Osteoblast (primary cell): Measurements from ENCODE around the gene TBX6. TPM values are rescaled to one million over a fixed set of nuclear protein-coding genes. Genes with fewer than 3 reads are reported as not detected.

Experiments used
- DNase-seq: peaks from one replicate; pipeline ENCODE4 v3.0.0; 2011; ENCODE audit warnings: low spot score, mixed read lengths; ENCODE audit not compliant: insufficient read length; ENCODE audit errors: missing footprints
- H2AFZ ChIP-seq: 2 replicates; pipeline ENCODE4 v1.6.0; 2011; ENCODE audit warnings: mild to moderate bottlenecking, low read length
- H3K27ac ChIP-seq: 2 replicates; pipeline ENCODE4 v1.5.1; 2011; ENCODE audit warnings: mild to moderate bottlenecking, low read depth, low read length, moderate library complexity
- H3K27me3 ChIP-seq: 2 replicates; pipeline ENCODE4 v1.6.0; 2012; ENCODE audit warnings: mild to moderate bottlenecking, control low read depth, inconsistent platforms, low read length, moderate library complexity; ENCODE audit not compliant: insufficient read depth
- H3K36me3 ChIP-seq: 2 replicates; pipeline ENCODE4 v1.5.1; 2011; ENCODE audit warnings: mild to moderate bottlenecking, low read length, control low read depth, moderate library complexity; ENCODE audit not compliant: insufficient read depth
- H3K4me1 ChIP-seq: 2 replicates; pipeline ENCODE4 v1.5.1; 2011; ENCODE audit warnings: mild to moderate bottlenecking, low read length, control low read depth, moderate library complexity; ENCODE audit not compliant: insufficient read depth
- H3K4me2 ChIP-seq: 2 replicates; pipeline ENCODE4 v1.6.0; 2011; ENCODE audit warnings: mild to moderate bottlenecking, low read length; ENCODE audit not compliant: insufficient read depth
- H3K4me3 ChIP-seq: fragments of 200-600 bp; sonication (generic); 3 replicates; pipeline ENCODE4 v1.5.1; 2012; ENCODE audit warnings: mild to moderate bottlenecking, low read length, inconsistent platforms; ENCODE audit not compliant: insufficient read depth
- H3K79me2 ChIP-seq: 2 replicates; pipeline ENCODE4 v1.6.0; 2012; ENCODE audit warnings: mild to moderate bottlenecking, low read length, control low read depth, inconsistent platforms; ENCODE audit not compliant: insufficient read depth
- H3K9me3 ChIP-seq: 2 replicates; pipeline ENCODE4 v1.5.1; 2011; ENCODE audit warnings: low read depth, low read length, control low read depth
- H4K20me1 ChIP-seq: 2 replicates; pipeline ENCODE4 v1.6.0; 2012; ENCODE audit warnings: mild to moderate bottlenecking, low read length, control low read depth; ENCODE audit not compliant: insufficient read depth
- CTCF ChIP-seq: IDR thresholded peaks from 2 replicates; pipeline ENCODE4 v1.5.1; 2011; ENCODE audit warnings: mild to moderate bottlenecking, low read depth, low read length, moderate library complexity; ENCODE audit errors: extremely low read depth
- total RNA-seq: library from RNA; depleted of rRNA; stranded (reverse); fragments of >200 nt; gene quantifications from 2 replicates; pipeline ENCODE4 v1.2.3, GENCODE V29; 2012

Gene TBX6
- total RNA-seq, 1 donor, result 0.36 TPM

- Histone ChIP-seq H3K27ac (peak overlapping the region; percentile 96), H3K79me2 (peaks cover 45% of the 10 kb centered on the region), H3K4me3 (peak overlapping the region; percentile 95), H2AFZ (peak overlapping the region; percentile 83), H3K9me3 (no peaks in the 10 kb centered on the region), H3K27me3 (no peaks in the 10 kb centered on the region), H3K36me3 (peaks cover 45% of the 10 kb centered on the region), H3K4me1 (peaks cover 47% of the 10 kb centered on the region), H4K20me1 (peaks cover 40% of the 10 kb centered on the region), H3K4me2 (peak overlapping the region; percentile 93)
- TF ChIP-seq CTCF, result no peak
- DNase-seq, result no peak
These were observed 27.0 kb downstream of the TBX6 start for GRCh38 chr16:30064729-30065101.

GRCh38 chr16:30063893-30064728, 27.6 kb downstream of the TBX6 start:
- TF ChIP-seq CTCF, result peak; percentile 8
- Histone ChIP-seq H3K27ac (peak overlapping the region; percentile 96), H2AFZ (peak overlapping the region; percentile 83), H3K4me1 (peaks cover 41% of the 10 kb centered on the region), H3K4me2 (peak overlapping the region; percentile 93), H3K9me3 (no peaks in the 10 kb centered on the region), H3K36me3 (peaks cover 41% of the 10 kb centered on the region), H3K27me3 (no peaks in the 10 kb centered on the region), H3K79me2 (peaks cover 38% of the 10 kb centered on the region), H3K4me3 (peak overlapping the region; percentile 95), H4K20me1 (peaks cover 34% of the 10 kb centered on the region)
- DNase-seq, result peak; percentile 89

DNA sequence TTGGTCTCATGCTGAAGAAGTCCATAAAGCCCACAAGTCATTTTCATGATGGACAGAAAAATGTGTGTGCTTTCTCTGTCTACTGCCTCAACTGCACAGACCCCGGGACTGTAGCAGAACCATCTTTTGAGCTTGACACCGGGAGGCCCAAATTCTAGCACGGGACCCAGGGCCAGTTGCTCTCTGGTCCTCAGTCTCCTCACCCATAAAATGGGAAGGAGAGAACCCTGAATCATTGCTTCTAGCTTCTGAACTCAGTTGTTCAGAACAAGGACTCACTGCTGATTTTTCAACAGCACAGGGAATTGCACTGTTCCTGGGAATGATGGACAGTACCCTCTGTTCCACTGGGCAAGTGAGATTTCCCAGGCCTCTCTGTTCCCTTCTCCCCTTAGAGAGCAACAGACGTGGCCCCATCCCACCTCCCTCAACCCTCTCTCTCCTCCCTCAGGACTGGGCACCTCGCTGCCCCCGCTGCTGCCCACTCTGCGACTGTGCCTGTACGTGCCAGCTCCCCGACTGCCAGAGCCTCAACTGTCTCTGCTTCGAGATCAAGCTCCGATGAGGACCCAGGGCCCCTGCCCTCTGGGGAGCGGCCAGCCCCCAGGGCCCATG, 28.3 kb downstream of the TBX6 start:
- Histone ChIP-seq H3K9me3 (no peaks in the 10 kb centered on the region), H3K36me3 (peaks cover 38% of the 10 kb centered on the region), H3K4me2 (peak overlapping the region; percentile 93), H3K27ac (peak overlapping the region; percentile 96), H3K27me3 (no peaks in the 10 kb centered on the region), H3K4me3 (peak overlapping the region; percentile 95), H3K79me2 (peaks cover 31% of the 10 kb centered on the region), H3K4me1 (peaks cover 34% of the 10 kb centered on the region), H4K20me1 (peaks cover 27% of the 10 kb centered on the region), H2AFZ (peak overlapping the region; percentile 83)
- DNase-seq, result peak; percentile 76
- TF ChIP-seq CTCF, result no peak
